Osteoblast (primary cell): ENCODE measurements around the gene MAGEA11. TPM values are rescaled to one million over a fixed set of nuclear protein-coding genes. Genes with fewer than 3 reads are reported as not detected.
A peak's percentile ranks its signal among the peaks of the same experiment; 100 is the strongest.

Source experiments
- DNase-seq: peaks from one replicate; pipeline ENCODE4 v3.0.0; 2011; ENCODE audit warnings: low spot score, mixed read lengths; ENCODE audit not compliant: insufficient read length; ENCODE audit errors: missing footprints
- H2AFZ ChIP-seq: 2 replicates; pipeline ENCODE4 v1.6.0; 2011; ENCODE audit warnings: mild to moderate bottlenecking, low read length
- H3K27ac ChIP-seq: 2 replicates; pipeline ENCODE4 v1.5.1; 2011; ENCODE audit warnings: mild to moderate bottlenecking, low read depth, low read length, moderate library complexity
- H3K27me3 ChIP-seq: 2 replicates; pipeline ENCODE4 v1.6.0; 2012; ENCODE audit warnings: mild to moderate bottlenecking, control low read depth, inconsistent platforms, low read length, moderate library complexity; ENCODE audit not compliant: insufficient read depth
- H3K36me3 ChIP-seq: 2 replicates; pipeline ENCODE4 v1.5.1; 2011; ENCODE audit warnings: mild to moderate bottlenecking, low read length, control low read depth, moderate library complexity; ENCODE audit not compliant: insufficient read depth
- H3K4me1 ChIP-seq: 2 replicates; pipeline ENCODE4 v1.5.1; 2011; ENCODE audit warnings: mild to moderate bottlenecking, low read length, control low read depth, moderate library complexity; ENCODE audit not compliant: insufficient read depth
- H3K4me2 ChIP-seq: 2 replicates; pipeline ENCODE4 v1.6.0; 2011; ENCODE audit warnings: mild to moderate bottlenecking, low read length; ENCODE audit not compliant: insufficient read depth
- H3K4me3 ChIP-seq: fragments of 200-600 bp; sonication (generic); 3 replicates; pipeline ENCODE4 v1.5.1; 2012; ENCODE audit warnings: mild to moderate bottlenecking, low read length, inconsistent platforms; ENCODE audit not compliant: insufficient read depth
- H3K79me2 ChIP-seq: 2 replicates; pipeline ENCODE4 v1.6.0; 2012; ENCODE audit warnings: mild to moderate bottlenecking, low read length, control low read depth, inconsistent platforms; ENCODE audit not compliant: insufficient read depth
- H3K9me3 ChIP-seq: 2 replicates; pipeline ENCODE4 v1.5.1; 2011; ENCODE audit warnings: low read depth, low read length, control low read depth
- H4K20me1 ChIP-seq: 2 replicates; pipeline ENCODE4 v1.6.0; 2012; ENCODE audit warnings: mild to moderate bottlenecking, low read length, control low read depth; ENCODE audit not compliant: insufficient read depth
- CTCF ChIP-seq: IDR thresholded peaks from 2 replicates; pipeline ENCODE4 v1.5.1; 2011; ENCODE audit warnings: mild to moderate bottlenecking, low read depth, low read length, moderate library complexity; ENCODE audit errors: extremely low read depth
- total RNA-seq: library from RNA; depleted of rRNA; stranded (reverse); fragments of >200 nt; gene quantifications from 2 replicates; pipeline ENCODE4 v1.2.3, GENCODE V29; 2012

The MAGEA11 gene
- total RNA-seq, 1 donor = not detected

- H3K4me2 ChIP-seq = no peak overlapping the region
- TF ChIP-seq CTCF = no peak
- no peaks in the 10 kb centered on the region for H3K27me3 ChIP-seq
- no peaks in the 10 kb centered on the region for H3K4me1 ChIP-seq
- no peak overlapping the region for H3K4me3 ChIP-seq
- H3K9me3 ChIP-seq = no peaks in the 10 kb centered on the region
- no peak overlapping the region for H3K27ac ChIP-seq
- no peaks in the 10 kb centered on the region for H4K20me1 ChIP-seq
- H3K36me3 ChIP-seq = no peaks in the 10 kb centered on the region
- H2AFZ ChIP-seq = no peak overlapping the region
- no peak for DNase-seq
- H3K79me2 ChIP-seq = no peaks in the 10 kb centered on the region
Measured at GRCh38 chrX:149704664-149705063, 7.2 kb upstream of the MAGEA11 start.

DNA sequence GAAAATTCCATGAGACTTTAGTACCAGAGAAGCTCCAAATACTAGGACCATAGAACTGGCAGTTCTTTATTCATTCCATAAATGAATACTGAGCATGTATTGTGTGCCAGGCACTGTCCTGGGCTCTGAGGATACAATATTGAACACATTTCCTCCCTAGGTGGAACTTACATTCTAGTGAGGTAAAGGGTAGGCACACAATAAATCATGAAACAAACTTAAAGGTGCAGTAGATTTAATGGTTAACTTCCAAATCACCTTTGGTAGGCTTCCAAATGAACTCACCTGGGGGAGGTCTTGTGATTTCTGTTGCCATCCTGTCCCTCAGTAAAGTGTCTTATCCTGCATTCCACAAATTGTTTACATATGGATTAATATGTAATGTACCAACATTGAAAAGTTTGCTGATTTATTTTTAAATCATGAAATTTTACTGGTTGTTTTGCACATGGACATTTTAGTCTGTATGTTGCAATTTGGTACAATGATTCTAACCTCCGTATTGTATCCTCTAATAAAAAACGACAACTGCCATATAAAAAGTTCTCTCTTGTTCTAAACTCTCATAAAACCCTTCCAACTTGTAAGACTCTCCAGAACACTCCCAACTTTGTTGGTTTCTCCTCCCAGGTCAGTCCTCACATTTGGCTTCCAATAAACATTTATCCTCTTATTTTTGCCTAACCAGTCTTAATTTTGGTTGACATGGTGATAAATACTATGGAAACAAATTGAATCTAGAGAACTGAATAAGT lies 4.5 kb upstream of the MAGEA11 start:
- Histone ChIP-seq H3K36me3 (no peaks in the 10 kb centered on the region), H4K20me1 (no peaks in the 10 kb centered on the region), H2AFZ (no peak overlapping the region), H3K27ac (no peak overlapping the region), H3K79me2 (no peaks in the 10 kb centered on the region), H3K4me2 (no peak overlapping the region), H3K4me1 (no peaks in the 10 kb centered on the region), H3K9me3 (no peaks in the 10 kb centered on the region), H3K4me3 (no peak overlapping the region), H3K27me3 (no peaks in the 10 kb centered on the region)
- no peak for TF ChIP-seq CTCF
- DNase-seq = peak; percentile 65

- TF ChIP-seq CTCF = no peak
- no peak overlapping the region for H3K4me2 ChIP-seq
- H3K36me3 ChIP-seq = no peaks in the 10 kb centered on the region
- no peaks in the 10 kb centered on the region for H3K79me2 ChIP-seq
- no peak for DNase-seq
- H3K4me1 ChIP-seq = no peaks in the 10 kb centered on the region
- no peak overlapping the region for H2AFZ ChIP-seq
- no peak overlapping the region for H3K4me3 ChIP-seq
- no peaks in the 10 kb centered on the region for H3K27me3 ChIP-seq
- H4K20me1 ChIP-seq = no peaks in the 10 kb centered on the region
- no peaks in the 10 kb centered on the region for H3K9me3 ChIP-seq
- H3K27ac ChIP-seq = no peak overlapping the region
Measured at GRCh38 chrX:149712831-149713230, 971 bp downstream of the MAGEA11 start.

DNA sequence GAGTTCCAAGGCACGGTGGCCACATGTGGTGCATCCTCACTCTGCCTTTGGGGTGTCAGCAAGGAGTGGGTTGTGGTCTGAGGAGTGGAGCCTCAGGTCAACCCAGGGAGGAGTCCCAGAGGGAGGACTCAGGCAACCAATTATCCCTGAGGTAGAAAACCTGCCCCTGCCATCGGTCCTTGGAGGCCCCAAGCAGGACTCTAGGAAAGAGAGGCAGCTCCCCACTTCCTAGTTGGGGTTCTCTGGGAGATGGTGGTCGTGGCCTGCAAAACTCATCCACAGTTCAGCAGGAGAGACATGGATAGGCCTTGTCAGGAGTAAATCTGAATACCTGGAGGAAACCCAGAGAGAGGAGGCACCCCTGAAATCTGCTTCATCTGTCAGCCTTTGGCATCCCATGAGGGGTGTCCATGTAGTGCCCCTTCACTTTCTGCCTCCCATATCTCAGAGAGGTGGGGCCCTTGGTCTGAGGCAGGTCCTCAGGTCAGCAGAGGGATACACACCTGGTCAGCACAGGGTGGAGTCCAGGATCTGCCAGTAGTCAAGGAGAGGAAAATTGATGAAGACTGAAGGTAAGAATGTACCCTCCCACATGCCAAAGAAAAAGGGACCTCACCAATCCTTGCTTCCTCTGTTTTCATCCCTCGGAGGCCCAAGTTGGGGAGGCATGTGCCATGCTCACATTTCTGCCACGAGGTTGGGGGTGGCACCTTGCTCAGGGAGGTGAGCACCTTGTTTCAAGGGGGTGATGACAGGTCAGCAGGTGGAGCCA lies 1.6 kb downstream of the MAGEA11 start:
- Histone ChIP-seq H3K9me3 (no peaks in the 10 kb centered on the region), H3K4me3 (no peak overlapping the region)

More for the DNA sequence above, 1.6 kb downstream of the MAGEA11 start:
- Histone ChIP-seq H3K27me3 (no peaks in the 10 kb centered on the region), H3K36me3 (no peaks in the 10 kb centered on the region), H2AFZ (no peak overlapping the region), H3K4me1 (no peaks in the 10 kb centered on the region), H4K20me1 (no peaks in the 10 kb centered on the region), H3K27ac (no peak overlapping the region), H3K79me2 (no peaks in the 10 kb centered on the region), H3K4me2 (no peak overlapping the region)
- no peak for DNase-seq
- no peak for TF ChIP-seq CTCF
